Measurements from ENCODE around the gene CPEB3. TPM values are rescaled to one million over a fixed set of nuclear protein-coding genes. Genes with fewer than 3 reads are reported as not detected.

CPEB3 gene
- total and polyA plus RNA-seq, 11 donors: 1.5 to 17.2 (median 9.9) TPM

GRCh38 chr10:92267343-92267742, 23.5 kb downstream of the CPEB3 start:
- TF ChIP-seq POLR2A (IDR thresholded peaks at IDR 0.05) (no peak), CTCF (IDR thresholded peaks at IDR 0.05) (no peak)
- H3K36me3 ChIP-seq: no peaks in the 10 kb centered on the region
- H3K4me3 ChIP-seq: no peak overlapping the region
- H3K9me3 ChIP-seq: no peaks in the 10 kb centered on the region
- H3K4me1 ChIP-seq: peaks cover 0 to 13% (median 2%) of the 10 kb centered on the region in 12 donors
- intact Hi-C loops (cut with DNase I): no loop called here
- peak overlapping the region in 3 of 12 donors; percentile 3 to 10 (median 7) for H3K27ac ChIP-seq
- peak in 3 of 4 donors; percentile 42 to 51 (median 50) for ATAC-seq
- no peaks in the 10 kb centered on the region for H3K27me3 ChIP-seq
- no peak for DNase-seq

DNA sequence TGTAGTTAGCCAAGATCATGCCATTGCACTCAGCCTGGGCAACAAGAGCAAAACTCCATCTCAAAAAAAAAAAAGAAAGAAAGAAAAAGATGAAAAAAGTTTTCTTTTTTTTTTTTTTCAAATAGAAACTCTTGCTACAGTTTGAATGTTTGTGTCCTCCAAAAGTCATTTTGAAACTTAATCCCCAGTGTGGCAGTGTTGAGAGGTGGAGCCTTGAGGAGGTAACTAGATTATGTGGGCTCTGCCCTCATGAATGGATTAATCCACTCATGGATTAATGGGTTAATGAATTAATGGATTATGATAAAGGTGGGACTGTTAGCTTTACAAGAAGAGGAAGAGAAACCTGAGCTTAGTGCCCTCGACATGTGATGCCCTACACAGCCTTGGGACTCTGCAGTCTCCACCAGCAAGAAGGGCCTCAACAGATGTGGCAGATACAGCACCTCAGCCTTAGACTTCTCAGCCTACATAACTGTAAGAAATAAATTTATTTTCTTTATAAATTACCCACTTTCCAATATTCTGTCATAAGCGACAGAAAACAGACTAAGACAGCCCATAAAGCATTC, 25.1 kb downstream of the CPEB3 start:
- no peaks in the 10 kb centered on the region for H3K27me3 ChIP-seq
- TF ChIP-seq POLR2A (IDR thresholded peaks at IDR 0.05): no peak
- TF ChIP-seq CTCF (IDR thresholded peaks at IDR 0.05): no peak
- no peaks in the 10 kb centered on the region for H3K36me3 ChIP-seq
- peaks cover 0 to 13% (median 2%) of the 10 kb centered on the region in 12 donors for H3K4me1 ChIP-seq
- 90 to 95% (median 94%) methylated on average over 2 of the region's 2 CpGs for WGBS, 4 donors
- no peaks in the 10 kb centered on the region for H3K9me3 ChIP-seq
- DNase-seq (no peak), ATAC-seq (no peak)
- intact Hi-C loops (cut with DNase I): no loop called here
- no peak overlapping the region for H3K4me3 ChIP-seq
- H3K27ac ChIP-seq: peak overlapping the region in 1 of 12 donors; percentile 20

DNA sequence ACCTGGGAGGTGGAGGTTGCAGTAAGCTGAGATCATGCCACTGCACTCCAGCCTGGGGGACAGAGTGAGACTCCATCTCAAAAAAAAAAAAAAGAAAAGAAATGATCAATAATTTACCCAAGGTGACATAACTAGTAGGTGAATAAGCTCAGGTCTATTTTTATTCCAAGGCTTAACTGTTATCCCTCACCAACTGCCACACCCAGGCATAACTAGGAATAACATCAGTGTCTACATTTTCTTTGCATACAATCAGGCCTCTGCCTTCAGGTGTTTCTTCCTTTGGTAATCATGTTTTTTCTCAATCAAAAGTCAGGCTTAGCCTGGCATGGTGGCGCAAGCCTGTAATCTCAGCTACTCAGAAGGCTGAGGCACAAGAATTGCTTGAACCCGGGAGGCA, 26.6 kb downstream of the CPEB3 start:
- peaks cover 0 to 12% (median 2%) of the 10 kb centered on the region in 12 donors for H3K4me1 ChIP-seq
- WGBS, 4 donors: 89 to 98% (median 95%) methylated on average over 2 of the region's 2 CpGs
- H3K27me3 ChIP-seq: no peaks in the 10 kb centered on the region
- no peak overlapping the region for H3K27ac ChIP-seq
- H3K9me3 ChIP-seq: no peaks in the 10 kb centered on the region
- no peak for TF ChIP-seq POLR2A (IDR thresholded peaks at IDR 0.05)
- no peak for TF ChIP-seq CTCF (IDR thresholded peaks at IDR 0.05)
- intact Hi-C loops (cut with DNase I): no loop called here
- no peaks in the 10 kb centered on the region for H3K36me3 ChIP-seq
- H3K4me3 ChIP-seq: no peak overlapping the region
- ATAC-seq (no peak), DNase-seq (no peak)

DNA sequence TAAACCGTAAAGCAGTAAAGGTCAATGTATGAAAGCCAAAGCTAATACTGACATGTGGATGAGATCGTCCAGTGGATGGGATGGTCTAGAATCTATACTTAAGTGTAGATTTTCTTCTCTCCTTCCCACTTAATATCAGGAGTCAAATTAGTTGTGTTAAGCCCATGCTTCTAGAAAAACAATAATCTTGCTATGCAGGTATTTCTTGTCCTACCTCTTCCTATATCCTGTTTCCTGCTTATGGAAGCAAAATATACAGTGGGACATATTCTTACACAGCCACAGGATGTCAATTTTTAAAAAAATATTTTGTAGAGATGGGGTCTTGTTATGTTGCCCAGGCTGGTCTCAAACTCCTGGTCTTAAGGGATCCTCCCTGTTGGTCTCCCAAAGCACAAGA, 27.5 kb downstream of the CPEB3 start:
- peaks cover 0 to 8% (median 2%) of the 10 kb centered on the region in 12 donors for H3K4me1 ChIP-seq
- DNase-seq (no peak), ATAC-seq (no peak)
- TF ChIP-seq POLR2A (IDR thresholded peaks at IDR 0.05): no peak
- TF ChIP-seq CTCF (IDR thresholded peaks at IDR 0.05): no peak
- H3K4me3 ChIP-seq: no peak overlapping the region
- no peaks in the 10 kb centered on the region for H3K36me3 ChIP-seq
- no peak overlapping the region for H3K27ac ChIP-seq
- H3K27me3 ChIP-seq: no peaks in the 10 kb centered on the region
- H3K9me3 ChIP-seq: no peaks in the 10 kb centered on the region
- intact Hi-C loops (cut with DNase I): no loop called here
- 93 to 98% (median 96%) methylated on average over 2 of the region's 2 CpGs for WGBS, 4 donors

All from heart left ventricle (tissue), 16 donors.